Left ventricle myocardium inferior (tissue), 1 donor: ENCODE results near the gene MOV10L1. TPM values are rescaled to one million over a fixed set of nuclear protein-coding genes. Genes with fewer than 3 reads are reported as not detected.
A peak's percentile ranks its signal among the peaks of the same experiment; 100 is the strongest.

Experiments
- DNase-seq: peaks from one replicate; pipeline ENCODE4 v3.0.0-alpha.2; 2020
- H3K27ac ChIP-seq: fragments of 200-600 bp; replicated peaks from 2 replicates; pipeline ENCODE4 v1.8.0; 2021
- H3K27me3 ChIP-seq: fragments of 200-600 bp; 2 replicates; pipeline ENCODE4 v1.8.0; 2021; ENCODE audit warnings: low read depth
- H3K36me3 ChIP-seq: fragments of 200-600 bp; 2 replicates; pipeline ENCODE4 v1.8.0; 2021
- H3K4me1 ChIP-seq: fragments of 200-600 bp; 2 replicates; pipeline ENCODE4 v1.8.0; 2021
- H3K4me3 ChIP-seq: fragments of 200-600 bp; 2 replicates; pipeline ENCODE4 v1.8.0; 2021; ENCODE audit warnings: mild to moderate bottlenecking, moderate library complexity
- H3K9me3 ChIP-seq: fragments of 200-600 bp; replicated peaks from 2 replicates; pipeline ENCODE4 v1.8.0; 2021
- intact Hi-C: fragments of 100-400 bp; cut with micrococcal nuclease; formaldehyde crosslinking; loops from one replicate; pipeline ENCODE4 v1.11.0; 2022
- total RNA-seq: library from RNA; stranded (reverse); fragmentation: NEBNext Ultra II Directional; extraction: Animal tissue kit (Norgen Biotek cat#: 25700); gene quantifications from one replicate; pipeline ENCODE4 v1.2.1, GENCODE V29; 2021
- TF ChIP-seq, protein P1 (sequence below): fragments of 200-600 bp; IDR thresholded peaks from 2 replicates; pipeline ENCODE4 v1.8.0; 2021; ENCODE audit warnings: antibody characterized with exemption, mild to moderate bottlenecking, borderline replicate concordance
- donor health status: DM: no; HTN: yes; CAD: no; lungs with severe emphysema.

MOV10L1 gene
- total RNA-seq, 1 donor from 2014 or later: 0.49 TPM

DNA sequence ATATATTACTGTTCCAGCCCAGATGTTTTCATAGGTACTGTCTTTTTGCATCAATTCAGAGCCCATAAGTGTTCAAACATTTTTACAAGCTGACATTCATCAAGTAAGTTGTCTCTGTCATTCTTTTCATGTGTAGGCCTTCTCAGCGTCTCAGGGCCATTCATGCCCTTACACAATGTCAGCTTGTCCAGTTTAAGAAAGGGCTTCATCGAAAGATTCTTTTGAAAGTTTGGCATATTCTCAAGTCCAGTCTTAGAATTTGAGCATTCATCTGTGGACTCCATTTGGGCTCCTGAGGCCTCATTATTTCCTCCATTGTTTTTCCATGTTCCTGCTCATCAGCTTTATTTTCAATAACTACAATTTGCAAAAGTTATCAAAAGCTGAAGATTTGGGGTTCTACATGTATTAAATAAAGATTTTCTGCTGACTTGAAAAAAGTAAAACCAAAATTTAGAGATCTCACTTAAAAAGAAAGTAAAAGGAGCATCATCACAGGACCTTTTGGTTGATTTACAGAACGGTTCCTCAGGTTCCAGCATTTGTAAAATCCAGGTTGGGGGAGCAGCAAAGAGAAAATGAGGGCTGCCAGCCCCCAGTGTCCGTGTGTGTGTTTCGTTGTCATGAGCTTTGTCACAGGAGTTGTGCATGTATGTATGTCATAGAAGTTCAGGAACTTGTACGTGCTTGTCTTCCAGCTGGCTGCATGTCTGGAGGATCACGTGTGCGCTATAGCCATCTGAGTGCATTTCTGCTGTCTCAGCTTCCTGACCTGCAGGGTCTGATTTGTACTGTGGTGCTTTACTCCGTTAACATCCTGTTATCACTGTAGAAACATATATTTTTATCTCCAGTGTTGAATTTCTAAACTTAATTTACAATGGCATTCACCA lies 15.6 kb downstream of the MOV10L1 start:
- DNase-seq: no peak
- Histone ChIP-seq H3K4me3 (no peak overlapping the region), H3K27me3 (peaks cover 53% of the 10 kb centered on the region), H3K27ac (no peak overlapping the region), H3K9me3 (no peaks in the 10 kb centered on the region), H3K36me3 (no peaks in the 10 kb centered on the region), H3K4me1 (no peaks in the 10 kb centered on the region)
- TF ChIP-seq, protein P1, sequence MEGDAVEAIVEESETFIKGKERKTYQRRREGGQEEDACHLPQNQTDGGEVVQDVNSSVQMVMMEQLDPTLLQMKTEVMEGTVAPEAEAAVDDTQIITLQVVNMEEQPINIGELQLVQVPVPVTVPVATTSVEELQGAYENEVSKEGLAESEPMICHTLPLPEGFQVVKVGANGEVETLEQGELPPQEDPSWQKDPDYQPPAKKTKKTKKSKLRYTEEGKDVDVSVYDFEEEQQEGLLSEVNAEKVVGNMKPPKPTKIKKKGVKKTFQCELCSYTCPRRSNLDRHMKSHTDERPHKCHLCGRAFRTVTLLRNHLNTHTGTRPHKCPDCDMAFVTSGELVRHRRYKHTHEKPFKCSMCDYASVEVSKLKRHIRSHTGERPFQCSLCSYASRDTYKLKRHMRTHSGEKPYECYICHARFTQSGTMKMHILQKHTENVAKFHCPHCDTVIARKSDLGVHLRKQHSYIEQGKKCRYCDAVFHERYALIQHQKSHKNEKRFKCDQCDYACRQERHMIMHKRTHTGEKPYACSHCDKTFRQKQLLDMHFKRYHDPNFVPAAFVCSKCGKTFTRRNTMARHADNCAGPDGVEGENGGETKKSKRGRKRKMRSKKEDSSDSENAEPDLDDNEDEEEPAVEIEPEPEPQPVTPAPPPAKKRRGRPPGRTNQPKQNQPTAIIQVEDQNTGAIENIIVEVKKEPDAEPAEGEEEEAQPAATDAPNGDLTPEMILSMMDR: no peak
- intact Hi-C loops: no loop called here

- Histone ChIP-seq H3K36me3 (no peaks in the 10 kb centered on the region), H3K27ac (no peak overlapping the region), H3K4me1 (no peaks in the 10 kb centered on the region), H3K4me3 (no peak overlapping the region), H3K27me3 (peaks cover 42% of the 10 kb centered on the region), H3K9me3 (no peaks in the 10 kb centered on the region)
- TF ChIP-seq, protein P1: no peak
- intact Hi-C loops: no loop called here
- DNase-seq: no peak
Measured at GRCh38 chr22:50107529-50107928, 17.7 kb downstream of the MOV10L1 start.

DNA sequence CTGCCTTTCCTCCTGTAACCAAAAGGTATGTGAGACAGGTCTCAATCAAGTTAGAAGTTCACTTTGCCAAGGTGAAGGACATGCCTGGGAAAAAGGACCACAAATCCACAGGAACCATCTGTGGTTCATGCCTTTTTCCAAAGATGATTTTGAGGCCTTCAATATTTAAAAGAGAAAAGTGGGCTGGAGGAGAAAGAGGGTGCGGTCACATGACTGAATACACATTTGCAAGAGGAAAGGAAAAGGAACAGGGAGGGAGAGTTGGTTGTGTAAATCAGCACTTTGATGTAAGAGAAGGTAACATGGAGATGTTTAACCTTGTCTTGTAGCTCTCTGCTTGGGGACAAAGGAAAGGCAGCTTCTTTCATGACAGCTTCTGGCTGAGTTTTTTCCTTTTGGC lies 21.2 kb downstream of the MOV10L1 start:
- TF ChIP-seq, protein P1: no peak
- no peak overlapping the region for H3K4me3 ChIP-seq
- H3K9me3 ChIP-seq: no peaks in the 10 kb centered on the region
- H3K27me3 ChIP-seq: peaks cover 56% of the 10 kb centered on the region
- no peak overlapping the region for H3K27ac ChIP-seq
- no peaks in the 10 kb centered on the region for H3K4me1 ChIP-seq
- intact Hi-C loops: no loop called here
- H3K36me3 ChIP-seq: no peaks in the 10 kb centered on the region
- no peak for DNase-seq

- no peaks in the 10 kb centered on the region for H3K36me3 ChIP-seq
- TF ChIP-seq, protein P1: no peak
- peaks cover 61% of the 10 kb centered on the region for H3K27me3 ChIP-seq
- intact Hi-C loops: no loop called here
- DNase-seq: no peak
- peak overlapping the region; percentile 3 for H3K27ac ChIP-seq
- no peaks in the 10 kb centered on the region for H3K9me3 ChIP-seq
- H3K4me1 ChIP-seq: no peaks in the 10 kb centered on the region
- no peak overlapping the region for H3K4me3 ChIP-seq
Measured at GRCh38 chr22:50112151-50113118, 22.6 kb downstream of the MOV10L1 start.

DNA sequence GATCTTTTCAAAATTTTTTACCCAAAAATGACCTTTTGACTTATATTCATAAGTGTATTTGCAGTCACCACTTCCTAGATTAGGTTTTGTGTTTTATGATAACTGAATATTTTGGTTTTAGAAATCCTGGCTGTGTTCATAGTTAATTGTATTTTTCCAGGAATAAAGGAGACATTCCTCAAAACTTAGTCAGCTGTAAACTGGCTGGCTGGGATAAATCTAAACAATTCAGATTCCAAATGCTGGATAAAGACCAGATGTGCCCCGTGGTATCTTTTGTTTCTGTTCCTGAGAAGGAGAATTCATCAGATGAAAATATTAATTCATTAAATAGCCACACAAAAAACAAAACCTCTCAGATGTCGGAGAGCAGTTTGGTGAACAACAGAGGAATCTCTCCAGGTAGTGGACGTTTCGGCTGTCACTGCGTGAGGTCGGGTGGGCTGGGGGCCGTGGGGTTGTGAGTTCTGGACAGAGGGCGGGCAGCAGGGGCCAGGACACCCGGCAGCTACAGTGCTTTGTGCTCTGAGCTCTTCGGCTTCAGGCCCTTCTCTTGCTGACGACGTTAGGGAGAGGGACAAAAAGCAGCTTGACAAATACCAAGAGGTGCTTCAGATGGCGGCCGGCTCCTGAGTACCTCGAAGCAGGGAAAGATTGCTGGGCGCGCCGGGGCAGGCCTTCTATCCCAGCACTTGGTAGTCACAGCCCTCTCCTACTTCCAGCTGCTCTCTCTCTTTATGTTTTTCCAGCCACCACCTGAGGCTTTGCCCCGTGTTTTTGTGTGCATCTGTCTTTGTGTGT lies 24.6 kb downstream of the MOV10L1 start:
- Histone ChIP-seq H3K27me3 (peaks cover 68% of the 10 kb centered on the region), H3K4me3 (no peak overlapping the region), H3K27ac (no peak overlapping the region), H3K36me3 (no peaks in the 10 kb centered on the region), H3K9me3 (no peaks in the 10 kb centered on the region), H3K4me1 (no peaks in the 10 kb centered on the region)
- DNase-seq: no peak
- intact Hi-C loops: no loop called here
- TF ChIP-seq, protein P1: no peak
